Renal cortical epithelial cell (primary cell): ENCODE results near the gene RASA3. TPM values are rescaled to one million over a fixed set of nuclear protein-coding genes. Genes with fewer than 3 reads are reported as not detected.
"Not testable (repeated sequence)": the region's sequence is repeated elsewhere in the genome, so short reads cannot be mapped to it uniquely, and the experiment has no call there.

Experiments used
- DNase-seq: peaks from one replicate; pipeline ENCODE4 v3.0.0-alpha.2; 2011; ENCODE audit warnings: low read depth
- total RNA-seq: library from RNA; depleted of rRNA; stranded (reverse); fragments of >200 nt; gene quantifications from 2 replicates; pipeline ENCODE4 v1.2.3, GENCODE V29; 2014

The RASA3 gene
- total RNA-seq, 1 donor from 2014 or later: 10.9 TPM

GRCh38 chr13:114100446-114101357 lies 31.7 kb downstream of the RASA3 start:
- no peak for DNase-seq

GRCh38 chr13:114099918-114100445 lies 32.4 kb downstream of the RASA3 start:
- DNase-seq: peak; percentile 36

- peak; percentile 80 for DNase-seq
Observed at GRCh38 chr13:114099191-114099590, 33.2 kb downstream of the RASA3 start.

GRCh38 chr13:114098689-114099056 lies 33.8 kb downstream of the RASA3 start:
- not testable (repeated sequence) for DNase-seq

- DNase-seq: no peak
Observed at GRCh38 chr13:114097893-114098688, 34.3 kb downstream of the RASA3 start.

GRCh38 chr13:114097212-114097892 lies 35.1 kb downstream of the RASA3 start:
- DNase-seq: no peak

GRCh38 chr13:114096811-114097211 lies 35.6 kb downstream of the RASA3 start:
- no peak for DNase-seq

GRCh38 chr13:114096031-114096485 lies 36.4 kb downstream of the RASA3 start:
- no peak for DNase-seq

GRCh38 chr13:114095486-114095885 lies 36.9 kb downstream of the RASA3 start:
- no peak for DNase-seq

GRCh38 chr13:114093118-114093517 lies 39.3 kb downstream of the RASA3 start:
- DNase-seq: no peak

- no peak for DNase-seq
Observed at GRCh38 chr13:114092468-114092867, 40.0 kb downstream of the RASA3 start.

GRCh38 chr13:114090476-114090875 lies 41.9 kb downstream of the RASA3 start:
- DNase-seq: no peak

GRCh38 chr13:114089751-114090400 lies 42.5 kb downstream of the RASA3 start:
- DNase-seq: no peak

GRCh38 chr13:114089341-114089740 lies 43.1 kb downstream of the RASA3 start:
- no peak for DNase-seq

- no peak for DNase-seq
Observed at GRCh38 chr13:114088863-114089262, 43.6 kb downstream of the RASA3 start.

GRCh38 chr13:114088234-114088633 lies 44.2 kb downstream of the RASA3 start:
- DNase-seq: no peak

GRCh38 chr13:114087430-114087829 lies 45.0 kb downstream of the RASA3 start:
- DNase-seq: no peak

- DNase-seq: no peak
Observed at GRCh38 chr13:114082849-114083645, 49.4 kb downstream of the RASA3 start.

- no peak for DNase-seq
Observed at GRCh38 chr13:114081761-114082681, 50.4 kb downstream of the RASA3 start.
